Activated CD8-positive, alpha-beta memory T cell treated with anti-CD3 and anti-CD28 coated beads for 1 hour (primary cell): ENCODE measurements around the gene JAG2.
"Not testable (repeated sequence)": the region's sequence is repeated elsewhere in the genome, so short reads cannot be mapped to it uniquely, and the experiment has no call there.

ENCODE experiments used
- DNase-seq, 2 donors: peaks; one replicate each; pipeline ENCODE4 v3.0.0-alpha.2; 2020; ENCODE audit warnings: low read depth in 1 of 2; ENCODE audit errors: extremely low read depth in 1 of 2

The JAG2 gene

GRCh38 chr14:105123064-105123665 is 45.4 kb downstream of the JAG2 start:
- DNase-seq: no peak

GRCh38 chr14:105120056-105120455 is 48.5 kb downstream of the JAG2 start:
- DNase-seq: no peak

- no peak for DNase-seq
These were observed 49.1 kb downstream of the JAG2 start for GRCh38 chr14:105119408-105120025.

GRCh38 chr14:105118646-105119407 is 49.7 kb downstream of the JAG2 start:
- no peak for DNase-seq

- DNase-seq: no peak
These were observed 50.7 kb downstream of the JAG2 start for GRCh38 chr14:105117710-105118385.

GRCh38 chr14:105117257-105117646 is 51.3 kb downstream of the JAG2 start:
- DNase-seq: no peak

GRCh38 chr14:105116451-105117256 is 51.9 kb downstream of the JAG2 start:
- DNase-seq: no peak

GRCh38 chr14:105109243-105109642 is 59.3 kb downstream of the JAG2 start:
- DNase-seq: not testable (repeated sequence)

GRCh38 chr14:105108516-105108864 is 60.1 kb downstream of the JAG2 start:
- DNase-seq: no peak

- no peak for DNase-seq
These were observed 60.6 kb downstream of the JAG2 start for GRCh38 chr14:105107781-105108515.

- no peak for DNase-seq
These were observed 61.2 kb downstream of the JAG2 start for GRCh38 chr14:105107351-105107750.

GRCh38 chr14:105105158-105105557 is 63.4 kb downstream of the JAG2 start:
- DNase-seq: no peak

GRCh38 chr14:105102893-105103292 is 65.7 kb downstream of the JAG2 start:
- DNase-seq: no peak

GRCh38 chr14:105102361-105102870 is 66.2 kb downstream of the JAG2 start:
- no peak for DNase-seq

GRCh38 chr14:105100910-105101309 is 67.7 kb downstream of the JAG2 start:
- DNase-seq: no peak

GRCh38 chr14:105099778-105100177 is 68.8 kb downstream of the JAG2 start:
- DNase-seq: no peak

- no peak for DNase-seq
These were observed 70.3 kb downstream of the JAG2 start for GRCh38 chr14:105098316-105098715.

- no peak for DNase-seq
These were observed 70.8 kb downstream of the JAG2 start for GRCh38 chr14:105097794-105098127.

GRCh38 chr14:105096206-105096875 is 72.2 kb downstream of the JAG2 start:
- no peak for DNase-seq
